Loucy (cell line): Measurements from ENCODE around the gene ELMO3.

Experiments used
- H2AFZ ChIP-seq: fragments of 200-600 bp; sonication (generic); 2 replicates; pipeline ENCODE4 v1.6.0; 2016; ENCODE audit warnings: antibody characterized with exemption, mild to moderate bottlenecking, low read length, moderate library complexity
- H3F3A ChIP-seq: fragments of 200-600 bp; 2 replicates; pipeline ENCODE4 v1.6.0; 2016; ENCODE audit warnings: antibody characterized with exemption, low read depth, mild to moderate bottlenecking
- H3K27me3 ChIP-seq: fragments of 200-600 bp; sonication (generic); 2 replicates; pipeline ENCODE4 v1.6.1; 2014; ENCODE audit warnings: low read length, mild to moderate bottlenecking; ENCODE audit not compliant: insufficient read depth, poor library complexity, severe bottlenecking
- H3K36me3 ChIP-seq: fragments of 200-600 bp; sonication (generic); 2 replicates; pipeline ENCODE4 v1.6.1; 2016; ENCODE audit warnings: low read length; ENCODE audit not compliant: insufficient read depth
- H3K4me1 ChIP-seq: fragments of 200-600 bp; sonication (generic); 2 replicates; pipeline ENCODE4 v1.5.1; 2014; ENCODE audit warnings: low read length, mild to moderate bottlenecking; ENCODE audit not compliant: insufficient read depth, poor library complexity, severe bottlenecking
- H3K4me2 ChIP-seq: fragments of 200-600 bp; sonication (generic); 2 replicates; pipeline ENCODE4 v1.6.0; 2014; ENCODE audit warnings: antibody characterized with exemption, low read length, low read depth, mild to moderate bottlenecking; ENCODE audit not compliant: poor library complexity, severe bottlenecking
- H3K4me3 ChIP-seq: fragments of 200-600 bp; sonication (generic); 2 replicates; pipeline ENCODE4 v1.5.1; 2014; ENCODE audit warnings: low read length, mild to moderate bottlenecking, mixed read lengths; ENCODE audit not compliant: poor library complexity, severe bottlenecking
- H3K79me2 ChIP-seq: fragments of 200-600 bp; sonication (generic); 2 replicates; pipeline ENCODE4 v1.6.1; 2014; ENCODE audit warnings: low read length; ENCODE audit not compliant: insufficient read depth
- H3K9ac ChIP-seq: fragments of 200-600 bp; sonication (generic); 2 replicates; pipeline ENCODE4 v1.6.0; 2014; ENCODE audit warnings: mild to moderate bottlenecking, low read depth, low read length, moderate library complexity; ENCODE audit not compliant: poor library complexity, severe bottlenecking
- H3K9me2 ChIP-seq: fragments of 200-600 bp; sonication (generic); replicated peaks from 2 replicates; pipeline ENCODE4 v1.6.1; 2016; ENCODE audit warnings: low read depth, low read length, mixed read lengths
- H3K9me3 ChIP-seq: fragments of 200-600 bp; sonication (generic); 2 replicates; pipeline ENCODE4 v1.6.1; 2014; ENCODE audit warnings: mild to moderate bottlenecking, antibody characterized with exemption, low read length, low read depth; ENCODE audit not compliant: insufficient read depth
- H4K20me1 ChIP-seq: fragments of 200-600 bp; sonication (generic); 2 replicates; pipeline ENCODE4 v1.6.0; 2014; ENCODE audit warnings: antibody characterized with exemption, low read length, mild to moderate bottlenecking; ENCODE audit not compliant: insufficient read depth, poor library complexity, severe bottlenecking
- EZH2phosphoT487 ChIP-seq: fragments of 200-600 bp; IDR thresholded peaks from 2 replicates; pipeline ENCODE4 v1.6.1; 2018; ENCODE audit warnings: antibody characterized with exemption, mild to moderate bottlenecking, moderate library complexity, borderline replicate concordance
- TF ChIP-seq, protein P1 (sequence below): fragments of 200-600 bp; sonication (generic); conservative IDR thresholded peaks from 2 replicates; pipeline ENCODE4 v1.5.1; 2014; ENCODE audit warnings: mild to moderate bottlenecking, antibody characterized with exemption, low read length

The ELMO3 gene

GRCh38 chr16:67199808-67200198 lies 872 bp downstream of the ELMO3 start:
- Histone ChIP-seq H3K27me3 (no peaks in the 10 kb centered on the region), H3K9ac (no peak overlapping the region), H3K4me1 (peaks cover 5% of the 10 kb centered on the region), H3K9me3 (no peaks in the 10 kb centered on the region), H2AFZ (no peak overlapping the region), H3K9me2 (no peaks in the 10 kb centered on the region), H3K4me3 (no peak overlapping the region), H3K79me2 (peaks cover 22% of the 10 kb centered on the region), H3F3A (no peaks in the 10 kb centered on the region), H4K20me1 (peaks cover 8% of the 10 kb centered on the region), H3K4me2 (no peak overlapping the region), H3K36me3 (peaks cover 71% of the 10 kb centered on the region; the same call in 1 of the 2 replicates)
- TF ChIP-seq EZH2phosphoT487: no peak
- TF ChIP-seq, protein P1, sequence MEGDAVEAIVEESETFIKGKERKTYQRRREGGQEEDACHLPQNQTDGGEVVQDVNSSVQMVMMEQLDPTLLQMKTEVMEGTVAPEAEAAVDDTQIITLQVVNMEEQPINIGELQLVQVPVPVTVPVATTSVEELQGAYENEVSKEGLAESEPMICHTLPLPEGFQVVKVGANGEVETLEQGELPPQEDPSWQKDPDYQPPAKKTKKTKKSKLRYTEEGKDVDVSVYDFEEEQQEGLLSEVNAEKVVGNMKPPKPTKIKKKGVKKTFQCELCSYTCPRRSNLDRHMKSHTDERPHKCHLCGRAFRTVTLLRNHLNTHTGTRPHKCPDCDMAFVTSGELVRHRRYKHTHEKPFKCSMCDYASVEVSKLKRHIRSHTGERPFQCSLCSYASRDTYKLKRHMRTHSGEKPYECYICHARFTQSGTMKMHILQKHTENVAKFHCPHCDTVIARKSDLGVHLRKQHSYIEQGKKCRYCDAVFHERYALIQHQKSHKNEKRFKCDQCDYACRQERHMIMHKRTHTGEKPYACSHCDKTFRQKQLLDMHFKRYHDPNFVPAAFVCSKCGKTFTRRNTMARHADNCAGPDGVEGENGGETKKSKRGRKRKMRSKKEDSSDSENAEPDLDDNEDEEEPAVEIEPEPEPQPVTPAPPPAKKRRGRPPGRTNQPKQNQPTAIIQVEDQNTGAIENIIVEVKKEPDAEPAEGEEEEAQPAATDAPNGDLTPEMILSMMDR: no peak

DNA sequence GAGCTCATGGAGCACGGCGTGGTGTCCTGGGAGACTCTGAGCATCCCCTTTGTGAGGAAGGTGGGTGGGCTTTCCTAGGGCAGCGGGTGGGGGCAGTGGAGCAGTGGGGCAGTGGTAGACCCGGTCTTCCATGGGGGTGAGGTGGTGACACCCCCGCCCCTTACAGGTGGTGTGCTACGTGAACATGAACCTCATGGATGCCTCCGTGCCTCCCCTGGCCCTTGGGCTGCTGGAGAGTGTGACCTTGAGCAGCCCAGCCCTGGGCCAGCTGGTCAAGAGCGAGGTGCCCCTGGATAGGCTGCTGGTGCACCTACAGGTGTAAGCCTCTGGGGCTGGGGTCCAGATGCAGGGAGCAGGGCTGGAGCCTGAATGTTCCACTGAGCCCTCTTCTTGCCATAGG lies 1.6 kb downstream of the ELMO3 start:
- Histone ChIP-seq H3K9ac (no peak overlapping the region), H3F3A (no peaks in the 10 kb centered on the region), H3K4me1 (peaks cover 5% of the 10 kb centered on the region), H3K79me2 (peaks cover 15% of the 10 kb centered on the region), H3K4me2 (no peak overlapping the region), H3K4me3 (no peak overlapping the region), H3K9me2 (no peaks in the 10 kb centered on the region), H3K36me3 (peaks cover 64% of the 10 kb centered on the region; the same call in 1 of the 2 replicates), H4K20me1 (peaks cover 8% of the 10 kb centered on the region), H3K27me3 (no peaks in the 10 kb centered on the region), H3K9me3 (no peaks in the 10 kb centered on the region), H2AFZ (no peak overlapping the region)
- TF ChIP-seq, protein P1: no peak
- no peak for TF ChIP-seq EZH2phosphoT487

GRCh38 chr16:67201411-67202345 lies 2.7 kb downstream of the ELMO3 start:
- Histone ChIP-seq H3K9ac (no peak overlapping the region), H3K4me1 (peaks cover 3% of the 10 kb centered on the region), H3K9me2 (no peaks in the 10 kb centered on the region), H3K9me3 (no peaks in the 10 kb centered on the region), H3K4me3 (no peak overlapping the region), H3K4me2 (no peak overlapping the region), H2AFZ (no peak overlapping the region), H3K27me3 (no peaks in the 10 kb centered on the region), H3K36me3 (peaks cover 52% of the 10 kb centered on the region; the same call in 1 of the 2 replicates), H3F3A (no peaks in the 10 kb centered on the region), H4K20me1 (peaks cover 3% of the 10 kb centered on the region), H3K79me2 (peaks cover 3% of the 10 kb centered on the region; the same call in 1 of the 2 replicates)
- no peak for TF ChIP-seq EZH2phosphoT487
- TF ChIP-seq, protein P1: no peak
